Endothelial cell of umbilical vein (primary cell): ENCODE measurements around the gene SNRNP200. TPM values are rescaled to one million over a fixed set of nuclear protein-coding genes. Genes with fewer than 3 reads are reported as not detected.

ENCODE experiments used
- BruUV-seq: library from RNA; stranded (reverse); fragments of 400-500 nt; replicated peaks from 2 replicates; lab custom pipeline; 2021; lab: Mats Ljungman, UMichigan
- CTCF ChIA-PET: fragments of 300-600, 350-600 bp; sonication (Branson Sonifier 250); formaldehyde crosslinking; loops from one replicate; lab custom pipeline; 2021; ENCODE audit warnings: antibody characterized with exemption, inconsistent platforms; lab: Charles Lee
- POLR2A ChIA-PET: fragments of 300-600, 350-600 bp; sonication (Branson Sonifier 250); formaldehyde crosslinking; loops from one replicate; lab custom pipeline; 2021; ENCODE audit warnings: antibody characterized with exemption, inconsistent platforms; lab: Charles Lee
- DNase-seq: peaks from one replicate; pipeline ENCODE4 v3.0.0-alpha.2; 2011; ENCODE audit warnings: low read depth, low spot score
- FAIRE-seq: peaks from 2 replicates; lab custom pipeline; 2011; peaks lifted over from hg19 to GRCh38; lab: Jason Lieb, UNC
- H2AFZ ChIP-seq: 2 replicates; pipeline ENCODE4 v1.6.0; 2012; ENCODE audit warnings: low read depth, low read length, control low read depth, inconsistent platforms
- H3K27ac ChIP-seq: 2 replicates; pipeline ENCODE4 v1.5.1; 2011; ENCODE audit warnings: low read depth, mild to moderate bottlenecking, control low read depth, low read length, moderate library complexity; ENCODE audit not compliant: insufficient read depth
- H3K27me3 ChIP-seq, 2 experiments: 2 replicates each; pipeline versions ENCODE4 v1.6.0 to v1.6.1; 2011; ENCODE audit warnings: low read length in 2 of 2, mixed read lengths in 1 of 2; ENCODE audit not compliant: control insufficient read depth in 2 of 2, insufficient read depth in 2 of 2
- H3K36me3 ChIP-seq, 2 experiments: 2 replicates in 1 of 2; 3 replicates in 1 of 2; pipeline ENCODE4 v1.5.1; 2011; ENCODE audit warnings: low read length in 2 of 2, mild to moderate bottlenecking in 1 of 2, moderate library complexity in 1 of 2; ENCODE audit not compliant: control insufficient read depth in 2 of 2, insufficient read depth in 2 of 2; ENCODE audit errors: extremely low read depth in 1 of 2
- H3K4me1 ChIP-seq: 3 replicates; pipeline ENCODE4 v1.5.1; 2011; ENCODE audit warnings: mild to moderate bottlenecking, low read length; ENCODE audit not compliant: control insufficient read depth, insufficient read depth; ENCODE audit errors: extremely low read depth
- H3K4me2 ChIP-seq: 2 replicates; pipeline ENCODE4 v1.6.1; 2011; ENCODE audit warnings: low read length, control low read depth, mixed read lengths; ENCODE audit not compliant: insufficient read depth
- H3K4me3 ChIP-seq, 3 experiments: fragments of 200-600 bp in 1 of 3; sonication (generic), shearing (Covaris generic) in 1 of 3; replicated peaks in 1 of 3; 2 replicates each; pipeline ENCODE4 v1.5.1; 2011 to 2016; ENCODE audit warnings: control low read depth in 3 of 3, low read length in 3 of 3, mild to moderate bottlenecking in 2 of 3, inconsistent platforms in 1 of 3, low read depth in 1 of 3, moderate library complexity in 1 of 3; ENCODE audit not compliant: insufficient read depth in 1 of 3
- H3K79me2 ChIP-seq: 2 replicates; pipeline ENCODE4 v1.6.0; 2012; ENCODE audit warnings: low read length, inconsistent platforms; ENCODE audit not compliant: control insufficient read depth, insufficient read depth
- H3K9ac ChIP-seq: replicated peaks from 2 replicates; pipeline ENCODE3; 2011; ENCODE audit warnings: low read length, control low read depth; ENCODE audit not compliant: insufficient read depth; ENCODE audit errors: extremely low read depth
- H3K9me1 ChIP-seq: replicated peaks from 3 replicates; pipeline ENCODE4 v1.6.0; 2011; ENCODE audit warnings: mild to moderate bottlenecking, low read length; ENCODE audit not compliant: control insufficient read depth, insufficient read depth; ENCODE audit errors: extremely low read depth
- H3K9me3 ChIP-seq: replicated peaks from 2 replicates; pipeline ENCODE4 v1.5.1; 2012; ENCODE audit warnings: low read length, inconsistent platforms; ENCODE audit not compliant: control insufficient read depth, insufficient read depth
- H4K20me1 ChIP-seq: replicated peaks from 2 replicates; pipeline ENCODE3; 2011; ENCODE audit warnings: mild to moderate bottlenecking, low read length; ENCODE audit not compliant: control insufficient read depth, insufficient read depth; ENCODE audit errors: extremely low read depth
- EZH2 ChIP-seq: IDR thresholded peaks from 2 replicates; pipeline ENCODE4 v1.6.1; 2012; ENCODE audit warnings: borderline replicate concordance, low read depth, mild to moderate bottlenecking, moderate library complexity, low read length, inconsistent platforms; ENCODE audit not compliant: severe bottlenecking
- POLR2A ChIP-seq: IDR thresholded peaks from 2 replicates; pipeline ENCODE4 v1.6.1; 2012; ENCODE audit warnings: low read depth, mild to moderate bottlenecking, control low read depth, low read length
- POLR2AphosphoS5 ChIP-seq: IDR thresholded peaks from 2 replicates; pipeline ENCODE4 v1.6.1; 2012; ENCODE audit warnings: low read depth, mild to moderate bottlenecking, control low read depth, low read length, moderate library complexity; ENCODE audit not compliant: insufficient read depth
- dilution Hi-C: fragments of 300-500 bp; cut with MboI; formaldehyde crosslinking; loops from one replicate; pipeline ENCODE4 v1.15.0; 2019; ENCODE audit warnings: low sequenced_read_pairs; ENCODE audit not compliant: extremely low pct_ligation_motif_present
- intact Hi-C: fragments of 100-400 bp; cut with micrococcal nuclease; formaldehyde crosslinking; loops from one replicate; pipeline ENCODE4 v1.10.0; 2022
- polyA plus RNA-seq, 4 experiments: library from polyadenylated mRNA; depleted of rRNA in 3 of 4; stranded (reverse) in 3 of 4; unstranded in 1 of 4; fragments of >200 nt; gene quantifications; 2 replicates each; pipeline versions ENCODE4 v1.2.1 to v1.2.3, GENCODE V29; 2011 to 2012; ENCODE audit warnings: missing spikeins in 1 of 4
- total RNA-seq: library from RNA; stranded (reverse); gene quantifications from 2 replicates; pipeline ENCODE4 v1.2.3, GENCODE V29; 2021
- TF ChIP-seq, protein P1 (sequence below), 2 donors: IDR thresholded peaks; 1 replicate in 1 of 2; 2 replicates in 1 of 2; pipeline ENCODE4 v1.5.1; 2011; ENCODE audit warnings: low read length in 2 of 2, mild to moderate bottlenecking in 2 of 2, moderate library complexity in 2 of 2, control low read depth in 1 of 2, inconsistent platforms in 1 of 2, low read depth in 1 of 2; ENCODE audit not compliant: insufficient read depth in 1 of 2; ENCODE audit errors: extremely low read depth in 1 of 2

SNRNP200 gene
- total and polyA plus RNA-seq, 2 donors (not counting 3 experiments of a cell fraction or from before 2014, with no cell fraction given): 124 to 155 TPM

GRCh38 chr2:96265840-96266679 is 39.3 kb downstream of the SNRNP200 start, which contains the start of the genes CIAO1 and TMEM127:
Gene CIAO1, plus strand, starts transcription at chr2:96266225. Its CDS starts 126 bp downstream, at chr2:96266351.
Gene TMEM127, minus strand, starts transcription at chr2:96265997. Its CDS starts 616 bp downstream, at chr2:96265381.
- dilution Hi-C loops (no loop called here), intact Hi-C loops (loop anchor here (1.0 to 5.0 kb wide), 4 partner anchors 41 to 476 kb away; partner anchors contain the start of genes LMAN2L, NCAPH, SNRNP200 and STARD7)
- ChIA-PET POLR2A (interaction anchor here (0.9 to 1.2 kb wide), 2 partner anchors 11 to 58 kb away, joined by 3 read pairs; no protein-coding TSS in a partner anchor), CTCF (interaction anchor here (0.7 to 2.2 kb wide), 10 partner anchors 12 to 244 kb away, joined by 3 to 27 read pairs (median 4); partner anchors contain the start of genes ASTL and STARD7)
- FAIRE-seq (peak; percentile 97), DNase-seq (peak; percentile 99)
- TSS peak; percentile 65 for BruUV-seq
- peak within 1 kb of the TSS; percentile 73 to 92 (median 91) for H3K4me3 ChIP-seq
- peaks cover 45% of the 10 kb centered on the region for H3K79me2 ChIP-seq
- peaks cover 12 to 24% of the 10 kb centered on the region in 2 experiments for H3K36me3 ChIP-seq
- peak within 1 kb of the TSS; percentile 77 for H3K9ac ChIP-seq
- TF ChIP-seq, protein P1, sequence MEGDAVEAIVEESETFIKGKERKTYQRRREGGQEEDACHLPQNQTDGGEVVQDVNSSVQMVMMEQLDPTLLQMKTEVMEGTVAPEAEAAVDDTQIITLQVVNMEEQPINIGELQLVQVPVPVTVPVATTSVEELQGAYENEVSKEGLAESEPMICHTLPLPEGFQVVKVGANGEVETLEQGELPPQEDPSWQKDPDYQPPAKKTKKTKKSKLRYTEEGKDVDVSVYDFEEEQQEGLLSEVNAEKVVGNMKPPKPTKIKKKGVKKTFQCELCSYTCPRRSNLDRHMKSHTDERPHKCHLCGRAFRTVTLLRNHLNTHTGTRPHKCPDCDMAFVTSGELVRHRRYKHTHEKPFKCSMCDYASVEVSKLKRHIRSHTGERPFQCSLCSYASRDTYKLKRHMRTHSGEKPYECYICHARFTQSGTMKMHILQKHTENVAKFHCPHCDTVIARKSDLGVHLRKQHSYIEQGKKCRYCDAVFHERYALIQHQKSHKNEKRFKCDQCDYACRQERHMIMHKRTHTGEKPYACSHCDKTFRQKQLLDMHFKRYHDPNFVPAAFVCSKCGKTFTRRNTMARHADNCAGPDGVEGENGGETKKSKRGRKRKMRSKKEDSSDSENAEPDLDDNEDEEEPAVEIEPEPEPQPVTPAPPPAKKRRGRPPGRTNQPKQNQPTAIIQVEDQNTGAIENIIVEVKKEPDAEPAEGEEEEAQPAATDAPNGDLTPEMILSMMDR (IDR thresholded peaks at IDR 0.05; ENCODE audit: extremely low read depth in 1 of 2, insufficient read depth in 1 of 2, low read depth in 1 of 2, low read length in 2 of 2): peak; percentile 26 to 62
- peak; percentile 46 for TF ChIP-seq POLR2AphosphoS5
- TF ChIP-seq EZH2: no peak
- TF ChIP-seq POLR2A: peak; percentile 71
- H3K9me1 ChIP-seq: no peaks in the 10 kb centered on the region
- no peaks in the 10 kb centered on the region for H4K20me1 ChIP-seq
- peak within 1 kb of the TSS; percentile 63 for H3K27ac ChIP-seq
- H3K4me1 ChIP-seq: peaks cover 20% of the 10 kb centered on the region
- H3K27me3 ChIP-seq: no peaks in the 10 kb centered on the region
- H2AFZ ChIP-seq: peak within 1 kb of the TSS; percentile 68
- no peaks in the 10 kb centered on the region for H3K9me3 ChIP-seq
- H3K4me2 ChIP-seq: peak within 1 kb of the TSS; percentile 91
